Breast epithelium (tissue), 4 donors: ENCODE results near the gene FGF9. TPM values are rescaled to one million over a fixed set of nuclear protein-coding genes. Genes with fewer than 3 reads are reported as not detected.
A peak's percentile ranks its signal among the peaks of the same experiment; 100 is the strongest.

Source experiments
- DNase-seq, 2 donors: peaks; one replicate each; pipeline ENCODE4 v3.0.0-alpha.2; 2019; ENCODE audit warnings: low spot score in 2 of 2
- H3K27ac ChIP-seq, 2 donors: fragments of 200-600 bp; sonication (generic) in 1 of 2; one replicate each; pipeline ENCODE4 v1.5.1; 2016 to 2019; ENCODE audit warnings: mild to moderate bottlenecking in 1 of 2
- H3K27me3 ChIP-seq, 2 donors: fragments of 200-600 bp; sonication (generic) in 1 of 2; one replicate each; pipeline versions ENCODE4 v1.5.1 to v1.6.0; 2017 to 2019; ENCODE audit warnings: control low read depth in 1 of 2, mild to moderate bottlenecking in 1 of 2
- H3K36me3 ChIP-seq: fragments of 200-600 bp; one replicate; pipeline ENCODE4 v1.5.1; 2019
- H3K4me1 ChIP-seq, 2 donors: fragments of 200-600 bp; sonication (generic); one replicate each; pipeline ENCODE4 v1.5.1; 2016 to 2019; ENCODE audit warnings: control low read depth in 1 of 2
- H3K4me3 ChIP-seq, 3 donors: fragments of 200-600 bp; sonication (generic); 1 replicate in 2 of 3; 2 replicates in 1 of 3; pipeline ENCODE4 v1.5.1; 2016 to 2019; ENCODE audit warnings: mild to moderate bottlenecking in 3 of 3, moderate library complexity in 2 of 3
- H3K9me3 ChIP-seq, 2 donors: fragments of 200-600 bp; sonication (generic) in 1 of 2; one replicate each; pipeline ENCODE4 v1.5.1; 2016 to 2019; ENCODE audit warnings: control low read depth in 1 of 2
- CTCF ChIP-seq, 3 donors: fragments of 450-650 bp; IDR thresholded peaks; one replicate each; pipeline ENCODE4 v1.5.1; 2016 to 2017; ENCODE audit warnings: antibody characterized with exemption in 3 of 3, mild to moderate bottlenecking in 3 of 3, moderate library complexity in 3 of 3
- POLR2A ChIP-seq: fragments of 450-650 bp; IDR thresholded peaks from one replicate; pipeline ENCODE4 v1.6.1; 2016; ENCODE audit warnings: antibody characterized with exemption, mild to moderate bottlenecking, moderate library complexity
- POLR2AphosphoS5 ChIP-seq, 3 donors: sonication (generic); formaldehyde crosslinking; IDR thresholded peaks; one replicate each; pipeline ENCODE4 v1.6.1; 2017; ENCODE audit warnings: antibody characterized with exemption in 3 of 3
- intact Hi-C: fragments of 100-400 bp; cut with DNase I; formaldehyde crosslinking; loops from one replicate; pipeline ENCODE4 v1.15.1; 2023; ENCODE audit warnings: low total_unique reads
- total RNA-seq, 3 donors: library from RNA; depleted of rRNA; stranded (reverse); fragments of >200 nt; gene quantifications; one replicate each; pipeline ENCODE4 v1.1.0, GENCODE V29; 2016

The FGF9 gene
- total RNA-seq, 3 donors from 2014 or later, result 0.32 to 1.2 TPM; not detected in 1

DNA sequence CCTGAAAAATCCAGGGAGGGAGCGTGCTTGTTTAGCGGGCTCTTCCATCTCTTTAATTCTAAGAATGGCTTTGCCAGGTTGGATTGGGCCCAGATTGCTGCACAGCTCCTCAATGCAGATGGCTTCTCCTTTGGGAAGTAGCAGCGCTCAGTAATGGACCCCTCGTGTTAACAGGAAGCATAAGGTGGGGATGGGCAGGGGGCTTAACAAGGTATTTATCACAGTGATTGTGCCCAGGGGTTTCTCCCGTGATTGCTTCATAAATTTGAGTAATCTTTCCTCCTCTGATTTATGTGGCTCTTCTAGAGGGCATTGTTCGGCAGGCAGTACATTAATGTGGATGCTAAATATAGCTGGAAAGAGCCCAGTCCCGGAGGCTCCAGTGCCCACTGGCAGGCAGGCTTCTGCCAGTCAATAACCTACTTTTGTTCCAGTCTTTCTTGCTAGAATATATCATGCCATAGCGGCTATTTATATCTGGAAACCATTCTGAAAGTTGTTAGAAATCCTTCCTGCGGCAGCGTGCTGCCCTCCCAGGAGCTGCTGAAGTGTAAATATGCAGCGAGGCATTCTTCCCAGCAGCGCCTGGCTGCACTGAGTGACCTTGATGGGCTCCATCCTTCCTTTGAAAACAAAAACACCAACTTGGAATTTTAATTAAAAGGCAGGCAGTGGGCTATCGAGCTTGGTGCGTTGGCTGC is 65.0 kb downstream of the FGF9 start:
- TF ChIP-seq CTCF (IDR thresholded peaks at IDR 0.05) (no peak), POLR2A (no peak), POLR2AphosphoS5 (IDR thresholded peaks at IDR 0.05) (no peak)
- no peak for DNase-seq

DNA sequence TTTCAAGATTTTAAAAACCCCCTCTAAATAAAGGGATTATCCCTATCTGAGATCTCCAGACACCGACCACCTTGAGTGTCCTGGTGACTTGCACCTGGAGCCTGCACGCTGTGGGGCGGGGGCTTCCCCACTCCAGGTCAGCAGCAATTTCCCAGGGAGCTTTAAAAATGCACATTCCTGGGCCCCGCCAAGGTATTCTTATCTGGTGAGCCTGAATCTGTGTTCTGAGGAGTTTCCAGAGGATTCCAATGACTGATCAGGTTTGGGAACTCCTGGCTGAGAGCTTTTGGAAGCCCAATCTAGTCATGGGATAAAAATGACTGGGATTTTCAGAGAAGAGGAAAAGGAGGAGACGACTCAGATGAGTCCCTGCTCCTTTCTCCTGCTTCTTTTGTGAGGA is 66.1 kb downstream of the FGF9 start:
- no peaks in the 10 kb centered on the region for H3K9me3 ChIP-seq
- no peaks in the 10 kb centered on the region for H3K36me3 ChIP-seq
- TF ChIP-seq CTCF (IDR thresholded peaks at IDR 0.05), result no peak
- TF ChIP-seq POLR2A, result no peak
- TF ChIP-seq POLR2AphosphoS5 (IDR thresholded peaks at IDR 0.05), result no peak
- no peaks in the 10 kb centered on the region for H3K4me1 ChIP-seq
- H3K27ac ChIP-seq, result no peak overlapping the region
- H3K4me3 ChIP-seq, result no peak overlapping the region
- no peak for DNase-seq
- intact Hi-C loops, result no loop called here
- H3K27me3 ChIP-seq, result no peaks in the 10 kb centered on the region

More for the DNA sequence above, 65.0 kb downstream of the FGF9 start:
- no peak overlapping the region for H3K27ac ChIP-seq
- no peaks in the 10 kb centered on the region for H3K27me3 ChIP-seq
- no peaks in the 10 kb centered on the region for H3K36me3 ChIP-seq
- intact Hi-C loops, result no loop called here
- H3K9me3 ChIP-seq, result no peaks in the 10 kb centered on the region
- no peaks in the 10 kb centered on the region for H3K4me1 ChIP-seq
- H3K4me3 ChIP-seq, result peak overlapping the region in 1 of 3 donors; percentile 28

DNA sequence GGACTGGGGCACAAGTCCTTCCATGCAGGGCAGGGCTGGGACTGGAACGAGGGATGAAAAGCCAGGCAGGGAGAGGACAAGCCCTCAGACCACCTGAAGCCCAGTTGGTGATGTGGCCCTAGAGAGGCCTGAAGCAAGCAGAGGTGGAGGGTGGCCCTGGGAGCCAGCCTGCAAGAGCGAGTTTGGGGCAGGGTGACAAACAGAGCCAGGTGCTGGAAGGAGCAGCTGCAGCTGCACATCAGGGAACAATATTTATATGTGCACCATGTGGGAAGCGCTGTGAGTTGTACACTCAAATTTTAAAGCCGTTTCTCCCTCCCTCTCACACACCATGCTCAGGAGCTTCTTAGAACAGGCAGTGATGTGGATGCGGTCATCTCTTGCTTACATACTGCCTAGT is 67.8 kb downstream of the FGF9 start:
- Histone ChIP-seq H3K9me3 (no peaks in the 10 kb centered on the region), H3K4me1 (no peaks in the 10 kb centered on the region), H3K4me3 (no peak overlapping the region), H3K27me3 (no peaks in the 10 kb centered on the region), H3K36me3 (no peaks in the 10 kb centered on the region), H3K27ac (no peak overlapping the region)
- no peak for TF ChIP-seq POLR2AphosphoS5 (IDR thresholded peaks at IDR 0.05)
- no peak for TF ChIP-seq CTCF (IDR thresholded peaks at IDR 0.05)
- no peak for TF ChIP-seq POLR2A
- DNase-seq, result no peak
- intact Hi-C loops, result no loop called here

- TF ChIP-seq CTCF (IDR thresholded peaks at IDR 0.05) (no peak), POLR2A (no peak), POLR2AphosphoS5 (IDR thresholded peaks at IDR 0.05) (no peak)
- DNase-seq, result no peak
- no peaks in the 10 kb centered on the region for H3K27me3 ChIP-seq
- H3K4me1 ChIP-seq, result no peaks in the 10 kb centered on the region
- no peaks in the 10 kb centered on the region for H3K9me3 ChIP-seq
- H3K36me3 ChIP-seq, result no peaks in the 10 kb centered on the region
- H3K27ac ChIP-seq, result no peak overlapping the region
- intact Hi-C loops, result no loop called here
- no peak overlapping the region for H3K4me3 ChIP-seq
Measured at GRCh38 chr13:21739771-21740170, 68.9 kb downstream of the FGF9 start.

DNA sequence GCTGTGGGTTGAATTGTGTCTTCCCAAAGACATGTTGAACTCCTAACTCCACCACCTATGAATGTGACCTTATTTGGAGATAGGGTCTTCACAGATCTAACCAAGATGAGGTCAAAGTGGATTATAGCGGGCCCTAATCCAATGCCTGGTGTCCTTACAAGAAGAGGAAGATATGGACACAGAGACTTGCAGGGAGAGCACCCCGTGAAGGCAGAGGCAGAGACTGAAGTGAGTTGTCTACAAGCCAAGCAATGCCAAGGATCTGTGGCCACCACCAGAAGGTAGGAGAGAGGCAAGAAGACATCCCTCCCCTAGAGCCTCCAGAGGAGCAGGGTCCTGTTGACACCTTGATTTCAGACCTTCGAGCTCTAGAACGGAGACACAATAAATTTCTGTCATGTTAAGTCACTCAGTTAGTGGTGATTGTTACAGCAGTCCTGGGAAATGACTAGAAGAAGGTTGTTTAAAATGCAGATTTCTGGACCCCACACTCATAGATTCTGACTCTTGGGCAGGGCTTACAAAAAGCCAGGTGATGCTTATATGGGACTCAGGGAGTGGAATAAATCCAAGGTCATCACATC is 70.6 kb downstream of the FGF9 start:
- H3K27me3 ChIP-seq, result no peaks in the 10 kb centered on the region
- H3K4me3 ChIP-seq, result no peak overlapping the region
- intact Hi-C loops, result no loop called here
- H3K4me1 ChIP-seq, result no peaks in the 10 kb centered on the region
- no peaks in the 10 kb centered on the region for H3K9me3 ChIP-seq
- TF ChIP-seq POLR2A, result no peak
- no peak for DNase-seq
- H3K27ac ChIP-seq, result no peak overlapping the region
- H3K36me3 ChIP-seq, result no peaks in the 10 kb centered on the region
